NCI-H526 (cell line): ENCODE results near the gene FBXO8.

Experiments used
- DNase-seq, 2 experiments: peaks; one replicate each; lab custom pipeline; 2025; lab: John Stamatoyannopoulos, UW

FBXO8 gene

DNA sequence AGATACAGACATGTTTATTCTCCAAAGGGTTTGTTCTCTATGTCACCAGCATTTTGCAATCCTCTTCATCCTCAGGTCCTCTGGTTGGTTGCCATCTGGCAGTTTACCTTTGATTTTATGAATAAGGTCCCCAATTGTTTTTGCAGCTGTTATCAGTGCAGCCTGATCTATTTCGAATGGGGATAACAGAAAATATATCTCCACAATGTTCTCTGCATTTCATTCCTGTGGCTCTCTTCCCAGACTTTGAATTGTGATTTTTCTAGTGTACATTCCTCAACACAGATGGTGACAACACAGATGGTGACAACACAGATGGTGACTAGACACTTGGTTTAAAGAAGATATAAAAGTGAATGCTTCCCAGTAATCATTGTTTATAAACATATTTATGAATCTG lies 74.1 kb downstream of the FBXO8 start:
- DNase-seq, result no peak

DNA sequence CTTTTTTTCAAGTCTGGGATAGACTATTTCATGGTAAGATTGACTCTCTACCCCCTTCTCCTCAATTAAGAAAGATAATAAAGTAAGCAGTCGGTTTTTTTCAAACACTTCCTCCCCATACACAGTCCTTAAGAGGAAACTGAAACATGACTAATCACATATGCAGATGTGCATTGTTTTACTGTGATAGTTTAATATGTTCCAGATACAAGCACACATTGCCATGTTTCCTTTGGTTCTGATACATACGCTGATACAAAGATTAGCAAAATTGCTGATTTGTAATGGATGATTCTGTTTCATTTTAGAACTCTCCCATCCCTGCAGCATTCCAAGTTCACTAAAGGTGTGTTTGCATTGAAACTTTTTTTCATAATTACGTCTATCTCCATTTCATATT lies 76.1 kb downstream of the FBXO8 start:
- no peak for DNase-seq

DNA sequence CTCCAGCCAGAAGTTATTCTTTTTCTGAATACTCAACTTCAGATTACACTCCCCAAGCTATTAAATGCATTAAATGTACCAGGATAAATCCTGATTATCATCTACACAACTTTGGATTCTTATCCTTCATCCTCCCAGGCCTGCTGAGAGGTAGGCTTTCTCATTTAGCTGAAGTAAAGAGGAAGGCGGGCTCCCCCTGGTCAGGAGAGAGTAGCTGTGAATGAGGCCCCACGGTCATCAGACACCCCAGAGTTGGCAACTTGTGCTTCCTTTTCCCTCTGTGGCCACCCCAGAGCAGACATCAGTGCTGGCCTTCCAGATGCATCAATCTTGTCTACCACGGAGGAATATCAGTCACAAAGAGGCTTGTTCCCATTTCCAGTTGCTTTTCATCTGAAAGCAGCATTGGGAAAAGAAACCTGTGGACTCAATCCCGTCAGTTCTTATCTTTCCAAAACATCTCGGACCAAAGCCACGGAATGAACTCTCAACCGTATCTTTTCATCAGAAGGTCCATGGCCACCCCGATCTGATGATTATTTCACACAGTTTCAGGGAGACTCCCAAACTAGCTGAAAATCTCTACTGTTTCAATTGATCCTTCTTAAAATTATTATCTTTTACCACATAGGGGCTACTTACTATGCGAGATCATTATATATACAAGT lies 79.2 kb downstream of the FBXO8 start:
- DNase-seq, result no peak

DNA sequence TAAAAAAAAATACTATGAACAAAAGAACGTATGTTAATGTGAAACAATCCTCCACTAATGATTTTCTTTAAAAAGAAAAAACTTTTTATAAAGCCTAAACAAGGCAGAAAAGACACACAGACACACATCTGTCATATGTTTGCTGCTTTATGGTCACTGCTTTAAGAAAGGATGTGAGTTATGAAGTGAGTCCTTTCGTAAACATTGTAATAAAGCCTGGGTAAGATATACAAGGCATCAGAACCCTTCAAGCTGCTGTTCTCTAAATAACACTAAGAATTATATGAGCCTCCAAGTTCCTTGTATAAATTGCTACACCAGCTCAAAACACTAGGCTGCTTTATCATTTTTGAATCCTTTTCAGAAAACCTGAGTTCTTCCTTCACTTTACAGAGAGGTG lies 81.6 kb downstream of the FBXO8 start:
- no peak for DNase-seq

DNA sequence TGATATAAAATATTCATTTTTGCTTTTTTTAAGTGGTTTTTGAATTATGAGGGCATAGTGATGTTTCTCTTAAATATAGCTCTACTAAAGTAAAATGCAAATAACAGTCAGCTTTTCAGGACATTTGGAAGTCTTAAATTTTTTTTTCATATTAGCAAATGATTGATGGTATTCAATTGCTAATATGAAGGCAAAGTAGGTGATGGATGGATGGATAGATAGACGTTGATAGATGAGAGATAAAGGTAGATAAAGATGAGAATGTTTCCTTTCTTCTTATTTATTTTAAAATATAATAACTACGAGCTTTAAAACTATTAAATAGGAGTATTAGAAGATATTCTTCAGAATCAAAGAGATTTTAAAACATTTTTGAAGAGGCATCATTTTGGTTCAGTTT lies 83.7 kb downstream of the FBXO8 start:
- no peak for DNase-seq

- DNase-seq, result no peak
Measured at GRCh38 chr4:174198828-174199227, 84.6 kb downstream of the FBXO8 start.

- DNase-seq, result no peak
Measured at GRCh38 chr4:174198396-174198795, 85.1 kb downstream of the FBXO8 start.

DNA sequence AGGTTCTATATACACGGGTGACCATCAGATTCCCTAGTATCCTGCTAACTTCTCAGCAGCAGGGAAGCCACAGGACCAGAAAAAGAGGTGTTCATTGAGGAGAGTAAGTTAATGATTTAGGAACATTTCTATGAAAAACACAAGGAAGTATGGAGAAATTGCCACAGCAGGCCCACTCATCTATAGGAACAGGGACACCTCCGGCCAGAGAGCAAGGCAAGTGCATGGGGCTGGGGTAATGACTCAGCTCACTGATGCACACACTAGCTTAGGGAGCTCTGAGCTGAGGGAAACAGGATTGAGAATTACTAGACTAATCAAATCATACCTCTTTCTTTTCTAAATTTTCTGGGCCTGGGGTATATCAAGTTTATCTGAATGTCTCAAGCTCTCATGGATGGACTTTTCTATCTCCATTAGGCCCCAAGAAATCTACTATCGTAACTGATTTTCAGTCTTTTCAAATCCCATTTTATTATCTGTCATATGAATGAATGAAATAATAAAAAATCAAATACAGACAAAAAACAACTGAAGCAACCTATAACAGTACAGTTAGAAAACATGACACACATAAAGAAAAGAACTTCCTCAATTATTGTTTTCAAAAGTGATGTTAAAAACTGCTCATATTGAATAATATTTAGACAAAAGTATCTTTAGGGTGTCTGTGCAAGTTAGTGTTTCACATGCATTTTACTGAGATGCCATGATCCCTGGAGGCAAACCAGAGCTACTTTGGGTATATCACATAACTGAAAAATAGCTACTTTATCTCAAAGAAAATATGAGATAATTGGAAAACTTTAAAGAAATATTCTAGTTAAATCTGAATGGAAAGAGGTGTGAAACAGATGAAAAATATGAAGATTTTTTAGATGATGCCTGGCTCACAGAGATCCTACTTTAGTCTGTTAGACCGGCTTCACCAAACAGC lies 89.8 kb downstream of the FBXO8 start:
- no peak for DNase-seq

DNA sequence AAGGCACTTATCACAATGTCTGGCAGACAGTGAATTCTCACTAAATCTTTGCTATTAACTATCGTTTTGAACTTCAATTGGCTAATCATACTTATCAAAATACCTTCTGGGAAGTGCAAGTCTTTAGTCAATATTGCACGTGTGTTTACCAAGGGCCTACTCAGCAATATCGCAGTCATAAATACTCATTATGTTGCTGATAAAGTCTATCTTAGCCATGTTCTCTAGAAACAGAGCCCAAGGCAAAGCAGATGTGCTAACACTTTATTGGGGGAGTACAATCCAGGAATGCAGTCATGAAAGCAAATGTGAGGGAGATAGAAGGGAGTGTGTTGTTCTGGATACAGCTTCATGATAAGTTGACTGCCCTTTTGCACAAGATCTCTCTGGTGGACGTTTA lies 90.5 kb downstream of the FBXO8 start:
- DNase-seq, result no peak

DNA sequence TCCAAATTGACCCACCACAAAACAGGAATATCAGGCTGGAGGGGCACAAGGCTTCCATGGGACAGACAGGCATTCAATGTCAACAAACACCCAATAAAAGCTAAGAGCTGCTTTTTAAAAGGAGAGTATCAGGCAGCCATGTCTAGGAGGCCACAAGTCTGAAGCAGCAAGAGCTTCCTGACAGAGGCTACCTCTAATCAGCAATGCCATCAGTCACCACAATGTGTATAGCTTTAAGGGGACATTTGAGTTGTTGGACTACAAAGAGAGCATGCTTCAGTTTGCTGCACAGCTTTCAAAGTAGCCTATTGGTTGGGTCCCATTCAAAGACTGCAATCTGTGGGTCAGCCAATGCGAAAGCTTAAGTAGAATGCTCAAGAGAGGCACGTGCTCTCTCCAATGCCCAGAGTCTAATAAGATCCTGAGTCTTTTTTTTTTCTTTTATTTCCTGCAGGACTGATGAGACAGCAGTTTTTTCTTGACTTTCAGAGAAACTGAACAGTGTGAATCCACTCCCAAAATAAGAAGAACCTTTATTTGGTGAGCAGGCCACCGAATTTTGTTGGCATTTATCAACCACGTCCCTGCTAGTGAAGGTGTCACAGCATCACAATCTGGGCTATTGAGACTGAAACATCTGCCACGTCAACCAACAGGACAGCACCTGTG lies 92.5 kb downstream of the FBXO8 start:
- no peak for DNase-seq

- no peak for DNase-seq
Measured at GRCh38 chr4:174189392-174190015, 94.0 kb downstream of the FBXO8 start.
